IPS-15b (cell line): ENCODE data around the gene INSR.

Experiments
- H3K27me3 ChIP-seq: one replicate; pipeline ENCODE4 v1.6.1; 2013; ENCODE audit warnings: low read length; ENCODE audit not compliant: control insufficient read depth, insufficient read depth
- H3K36me3 ChIP-seq: one replicate; pipeline ENCODE4 v1.6.1; 2013; ENCODE audit warnings: low read length; ENCODE audit not compliant: control insufficient read depth, insufficient read depth
- H3K4me1 ChIP-seq: one replicate; pipeline ENCODE4 v1.6.1; 2013; ENCODE audit warnings: mild to moderate bottlenecking, low read length; ENCODE audit not compliant: control insufficient read depth, insufficient read depth
- H3K4me3 ChIP-seq: one replicate; pipeline ENCODE4 v1.5.1; 2013; ENCODE audit warnings: low read depth, low read length
- H3K9ac ChIP-seq: one replicate; pipeline ENCODE4 v1.6.1; 2013; ENCODE audit warnings: low read depth, mild to moderate bottlenecking, low read length
- H3K9me3 ChIP-seq: one replicate; pipeline ENCODE4 v1.6.1; 2013; ENCODE audit warnings: mild to moderate bottlenecking, low read length; ENCODE audit not compliant: control insufficient read depth, insufficient read depth

The INSR gene

GRCh38 chr19:7252364-7252763 is 41.9 kb downstream of the INSR start:
- H3K4me3 ChIP-seq: no peak overlapping the region
- no peaks in the 10 kb centered on the region for H3K27me3 ChIP-seq
- H3K36me3 ChIP-seq: no peaks in the 10 kb centered on the region
- no peaks in the 10 kb centered on the region for H3K9me3 ChIP-seq
- no peak overlapping the region for H3K9ac ChIP-seq
- H3K4me1 ChIP-seq: peaks cover 2% of the 10 kb centered on the region

GRCh38 chr19:7251494-7251893 is 42.7 kb downstream of the INSR start:
- H3K9me3 ChIP-seq: peaks cover 2% of the 10 kb centered on the region

GRCh38 chr19:7250951-7251350 is 43.3 kb downstream of the INSR start:
- Histone ChIP-seq H3K9ac (no peak overlapping the region), H3K4me1 (peaks cover 2% of the 10 kb centered on the region), H3K36me3 (no peaks in the 10 kb centered on the region), H3K9me3 (peaks cover 2% of the 10 kb centered on the region), H3K4me3 (no peak overlapping the region), H3K27me3 (no peaks in the 10 kb centered on the region)

More at GRCh38 chr19:7251494-7251893, 42.7 kb downstream of the INSR start:
- Histone ChIP-seq H3K27me3 (no peaks in the 10 kb centered on the region), H3K36me3 (no peaks in the 10 kb centered on the region), H3K4me3 (no peak overlapping the region), H3K9ac (no peak overlapping the region), H3K4me1 (peaks cover 2% of the 10 kb centered on the region)

GRCh38 chr19:7250057-7250596 is 44.1 kb downstream of the INSR start:
- no peaks in the 10 kb centered on the region for H3K36me3 ChIP-seq
- H3K9me3 ChIP-seq: peaks cover 2% of the 10 kb centered on the region
- no peak overlapping the region for H3K4me3 ChIP-seq
- no peak overlapping the region for H3K9ac ChIP-seq
- peaks cover 2% of the 10 kb centered on the region for H3K4me1 ChIP-seq
- no peaks in the 10 kb centered on the region for H3K27me3 ChIP-seq

GRCh38 chr19:7247155-7247554 is 47.1 kb downstream of the INSR start:
- H3K4me3 ChIP-seq: no peak overlapping the region
- no peak overlapping the region for H3K9ac ChIP-seq
- H3K36me3 ChIP-seq: no peaks in the 10 kb centered on the region
- no peaks in the 10 kb centered on the region for H3K27me3 ChIP-seq
- H3K9me3 ChIP-seq: peaks cover 2% of the 10 kb centered on the region
- H3K4me1 ChIP-seq: no peaks in the 10 kb centered on the region

GRCh38 chr19:7246601-7247000 is 47.6 kb downstream of the INSR start:
- Histone ChIP-seq H3K36me3 (no peaks in the 10 kb centered on the region), H3K4me1 (no peaks in the 10 kb centered on the region), H3K27me3 (no peaks in the 10 kb centered on the region), H3K9ac (no peak overlapping the region), H3K9me3 (peaks cover 2% of the 10 kb centered on the region), H3K4me3 (no peak overlapping the region)

- H3K4me1 ChIP-seq: no peaks in the 10 kb centered on the region
- H3K4me3 ChIP-seq: no peak overlapping the region
- H3K9ac ChIP-seq: no peak overlapping the region
- peaks cover 2% of the 10 kb centered on the region for H3K9me3 ChIP-seq
- H3K27me3 ChIP-seq: no peaks in the 10 kb centered on the region
- H3K36me3 ChIP-seq: no peaks in the 10 kb centered on the region
Observed at GRCh38 chr19:7242601-7243258, 51.5 kb downstream of the INSR start.

GRCh38 chr19:7238051-7238450 is 56.2 kb downstream of the INSR start:
- Histone ChIP-seq H3K4me3 (no peak overlapping the region), H3K9me3 (no peaks in the 10 kb centered on the region), H3K27me3 (no peaks in the 10 kb centered on the region), H3K36me3 (no peaks in the 10 kb centered on the region), H3K4me1 (no peaks in the 10 kb centered on the region), H3K9ac (no peak overlapping the region)

GRCh38 chr19:7236153-7236552 is 58.1 kb downstream of the INSR start:
- Histone ChIP-seq H3K9me3 (no peaks in the 10 kb centered on the region), H3K4me3 (no peak overlapping the region), H3K27me3 (no peaks in the 10 kb centered on the region), H3K4me1 (no peaks in the 10 kb centered on the region), H3K36me3 (no peaks in the 10 kb centered on the region), H3K9ac (no peak overlapping the region)

GRCh38 chr19:7230826-7231225 is 63.4 kb downstream of the INSR start:
- H3K9me3 ChIP-seq: no peaks in the 10 kb centered on the region
- no peak overlapping the region for H3K9ac ChIP-seq
- no peak overlapping the region for H3K4me3 ChIP-seq
- no peaks in the 10 kb centered on the region for H3K36me3 ChIP-seq
- H3K4me1 ChIP-seq: no peaks in the 10 kb centered on the region
- H3K27me3 ChIP-seq: no peaks in the 10 kb centered on the region

GRCh38 chr19:7229735-7230134 is 64.5 kb downstream of the INSR start:
- H3K36me3 ChIP-seq: no peaks in the 10 kb centered on the region
- no peak overlapping the region for H3K4me3 ChIP-seq
- no peaks in the 10 kb centered on the region for H3K4me1 ChIP-seq
- no peak overlapping the region for H3K9ac ChIP-seq
- no peaks in the 10 kb centered on the region for H3K27me3 ChIP-seq
- H3K9me3 ChIP-seq: no peaks in the 10 kb centered on the region

- Histone ChIP-seq H3K9me3 (no peaks in the 10 kb centered on the region), H3K36me3 (no peaks in the 10 kb centered on the region), H3K27me3 (no peaks in the 10 kb centered on the region), H3K9ac (no peak overlapping the region), H3K4me3 (no peak overlapping the region), H3K4me1 (no peaks in the 10 kb centered on the region)
Observed at GRCh38 chr19:7228935-7229541, 65.2 kb downstream of the INSR start.
